ENCODE measurements around the gene MS4A13. TPM values are rescaled to one million over a fixed set of nuclear protein-coding genes. Genes with fewer than 3 reads are reported as not detected.

The MS4A13 gene
- total RNA-seq, 1 donor from 2014 or later, result not detected

Other genes with a start within 250 kb of the MS4A13 start
- gene MS4A4A, start 234.7 kb upstream of the MS4A13 start, total RNA-seq, result not detected in 2 replicates
- not detected in 2 replicates for gene MS4A6E, start 188.1 kb upstream of the MS4A13 start, total RNA-seq
- gene MS4A7, start 136.9 kb upstream of the MS4A13 start, total RNA-seq, result not detected in 2 replicates
- not detected in 2 replicates for gene MS4A14, start 118.9 kb upstream of the MS4A13 start, total RNA-seq
- not detected in 2 replicates for gene MS4A5, start 85.8 kb upstream of the MS4A13 start, total RNA-seq
- not detected in 2 replicates for gene MS4A1, start 59.5 kb upstream of the MS4A13 start, total RNA-seq
- gene MS4A12, start 22.6 kb upstream of the MS4A13 start, total RNA-seq, result not detected in 2 replicates
- gene MS4A8, start 184.2 kb downstream of the MS4A13 start, total RNA-seq, result not detected in 2 replicates
- not detected in 2 replicates for gene MS4A18, start 209.3 kb downstream of the MS4A13 start, total RNA-seq
- gene MS4A15, start 241.5 kb downstream of the MS4A13 start, total RNA-seq, result not detected in 2 replicates